Left cardiac atrium (tissue), 4 donors: ENCODE results near the gene TNRC6A. TPM values are rescaled to one million over a fixed set of nuclear protein-coding genes. Genes with fewer than 3 reads are reported as not detected.
"Not testable (repeated sequence)": the region's sequence is repeated elsewhere in the genome, so short reads cannot be mapped to it uniquely, and the experiment has no call there.

Experiments used
- ATAC-seq, 2 donors: fragments of 200-7000 bp; cut with Tn5 transposase; one replicate each; pipeline ENCODE4 v1.9.1; 2020; ENCODE audit warnings: mild to moderate bottlenecking in 2 of 2, moderate library complexity in 2 of 2
- DNase-seq: peaks from one replicate; pipeline ENCODE4 v3.0.0-alpha.2; 2020
- intact Hi-C, 2 donors: fragments of 100-400 bp; cut with DNase I; formaldehyde crosslinking; loops; one replicate each; pipeline versions ENCODE4 v1.14.1 to v1.15.1; 2022 to 2023
- total RNA-seq, 2 donors: library from RNA; stranded (reverse); fragmentation: NEBNext Ultra II Directional; extraction: Animal tissue kit (Norgen Biotek cat#: 25700); gene quantifications; one replicate each; pipeline ENCODE4 v1.2.1, GENCODE V29; 2021
- donor health status: DM: no; HTN: yes; CAD: no.
- donor health status: DM: no; HTN: yes; CAD: no; lungs with severe emphysema.
- donor health status: DM: yes; HTN: yes; CAD: no.
- donor health status: Dilated cardiomyopathy.

Gene TNRC6A
- total RNA-seq, 2 donors from 2014 or later, result 31.5 to 31.9 TPM

DNA sequence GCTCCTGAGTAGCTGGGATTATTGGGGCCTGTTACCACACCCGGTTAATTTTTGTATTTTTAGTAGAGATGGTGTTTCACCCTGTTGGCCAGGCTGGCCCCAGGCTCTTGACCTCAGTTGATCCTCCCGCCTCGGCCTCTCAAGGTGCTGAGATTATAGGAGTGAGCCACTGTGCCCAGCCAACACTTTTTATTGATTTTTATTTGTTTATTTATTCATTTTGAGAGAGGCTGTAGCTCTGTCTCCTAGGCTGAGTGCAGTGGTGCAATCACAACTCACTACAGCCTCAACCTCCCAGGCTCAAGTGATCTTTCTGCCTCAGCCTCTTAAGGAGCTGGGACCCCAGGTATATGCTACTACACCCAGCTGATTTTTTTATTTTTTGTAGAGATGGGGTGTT is 54.7 kb downstream of the TNRC6A start:
- DNase-seq (no peak), ATAC-seq (no peak)
- intact Hi-C loops, result no loop called here

DNA sequence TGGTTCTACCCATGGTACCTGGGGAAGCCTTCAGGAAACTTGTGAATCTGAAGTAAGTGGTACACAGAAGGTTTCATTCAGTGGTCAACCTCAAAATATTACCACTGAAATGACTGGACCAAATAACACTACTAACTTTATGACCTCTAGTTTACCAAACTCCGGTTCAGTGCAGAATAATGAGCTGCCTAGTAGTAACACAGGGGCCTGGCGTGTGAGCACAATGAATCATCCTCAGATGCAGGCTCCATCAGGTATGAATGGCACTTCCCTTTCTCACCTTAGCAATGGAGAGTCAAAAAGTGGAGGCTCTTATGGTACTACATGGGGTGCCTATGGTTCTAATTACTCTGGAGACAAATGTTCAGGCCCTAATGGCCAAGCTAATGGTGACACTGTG is 60.4 kb downstream of the TNRC6A start:
- DNase-seq (no peak), ATAC-seq (no peak)
- intact Hi-C loops, result no loop called here

DNA sequence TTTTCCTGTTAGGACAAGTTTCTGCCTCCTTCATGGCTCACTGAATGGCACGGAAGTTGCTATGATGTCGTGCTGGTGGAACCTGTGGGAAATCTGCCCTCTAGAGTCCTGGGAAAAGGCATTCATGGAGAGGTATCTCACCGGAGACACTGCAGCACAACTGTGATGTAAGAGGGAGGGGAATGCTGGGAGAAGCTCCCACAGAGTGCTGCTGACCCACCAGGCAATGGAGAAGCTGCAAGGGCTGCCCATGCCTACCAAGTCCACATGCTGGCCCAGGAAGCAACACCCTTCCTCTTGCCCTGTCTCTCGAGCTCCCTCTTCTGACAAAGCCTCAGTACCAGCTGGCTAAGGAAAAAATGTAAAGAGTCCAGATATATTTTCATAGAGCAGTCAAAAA is 71.1 kb downstream of the TNRC6A start:
- DNase-seq (no peak), ATAC-seq (peak in 1 of 2 donors; percentile 42)
- intact Hi-C loops, result loop anchor here (10.0 kb wide), 2 partner anchors 134 to 246 kb away; no protein-coding TSS in a partner anchor

- DNase-seq, result no peak
- no peak for ATAC-seq
- intact Hi-C loops, result loop anchor here (10.0 kb wide), 2 partner anchors 133 to 247 kb away; no protein-coding TSS in a partner anchor
Observed at GRCh38 chr16:24801761-24802302, 72.4 kb downstream of the TNRC6A start.

GRCh38 chr16:24805484-24805883 is 76.0 kb downstream of the TNRC6A start:
- intact Hi-C loops, result loop anchor here (10.0 kb wide), 2 partner anchors 129 to 251 kb away; no protein-coding TSS in a partner anchor
- ATAC-seq (no peak), DNase-seq (no peak)

- ATAC-seq, result no peak
- intact Hi-C loops, result loop anchor here (10.0 kb wide), 2 partner anchors 128 to 252 kb away; no protein-coding TSS in a partner anchor
- DNase-seq, result no peak
Observed at GRCh38 chr16:24807301-24807700, 77.8 kb downstream of the TNRC6A start.

GRCh38 chr16:24810951-24811843 is 81.7 kb downstream of the TNRC6A start:
- no peak for DNase-seq
- intact Hi-C loops, result no loop called here
- ATAC-seq, result peak in 1 of 2 donors; percentile 22

GRCh38 chr16:24812813-24813212 is 83.4 kb downstream of the TNRC6A start:
- DNase-seq, intact Hi-C loops, ATAC-seq: not testable (repeated sequence)

- intact Hi-C loops, result no loop called here
- no peak for ATAC-seq
- DNase-seq, result no peak
Observed at GRCh38 chr16:24815021-24815420, 85.6 kb downstream of the TNRC6A start.

DNA sequence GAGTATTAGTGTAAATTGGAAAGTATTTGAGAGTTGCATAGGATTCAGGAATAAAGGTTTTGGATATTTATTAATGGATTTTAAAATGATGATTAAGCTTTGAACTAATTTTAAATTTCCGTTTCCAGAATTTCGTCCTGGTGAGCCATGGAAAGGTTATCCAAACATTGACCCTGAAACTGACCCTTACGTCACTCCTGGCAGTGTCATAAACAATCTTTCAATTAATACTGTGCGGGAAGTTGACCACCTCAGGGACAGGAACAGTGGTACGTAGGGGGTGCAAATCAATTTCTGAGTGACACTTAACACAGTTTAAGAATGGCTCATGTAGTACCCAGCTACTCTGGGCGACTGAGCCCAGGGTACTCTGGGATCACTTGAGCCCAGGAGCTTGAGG is 87.2 kb downstream of the TNRC6A start:
- intact Hi-C loops, result no loop called here
- ATAC-seq, result no peak
- DNase-seq, result no peak

- DNase-seq (no peak), ATAC-seq (no peak)
- intact Hi-C loops, result loop anchor here in 1 of 2 donors (10.0 kb wide), 1 partner anchor 125 kb away; no protein-coding TSS in a partner anchor
Observed at GRCh38 chr16:24819462-24820040, 90.1 kb downstream of the TNRC6A start.

GRCh38 chr16:24820522-24820921 is 91.1 kb downstream of the TNRC6A start:
- intact Hi-C loops, result loop anchor here in 1 of 2 donors (10.0 kb wide), 1 partner anchor 124 kb away; no protein-coding TSS in a partner anchor
- DNase-seq, result no peak
- no peak for ATAC-seq

GRCh38 chr16:24821129-24821528 is 91.7 kb downstream of the TNRC6A start:
- DNase-seq, result no peak
- ATAC-seq, result peak in 1 of 2 donors; percentile 7
- intact Hi-C loops, result loop anchor here in 1 of 2 donors (10.0 kb wide), 1 partner anchor 124 kb away; no protein-coding TSS in a partner anchor

DNA sequence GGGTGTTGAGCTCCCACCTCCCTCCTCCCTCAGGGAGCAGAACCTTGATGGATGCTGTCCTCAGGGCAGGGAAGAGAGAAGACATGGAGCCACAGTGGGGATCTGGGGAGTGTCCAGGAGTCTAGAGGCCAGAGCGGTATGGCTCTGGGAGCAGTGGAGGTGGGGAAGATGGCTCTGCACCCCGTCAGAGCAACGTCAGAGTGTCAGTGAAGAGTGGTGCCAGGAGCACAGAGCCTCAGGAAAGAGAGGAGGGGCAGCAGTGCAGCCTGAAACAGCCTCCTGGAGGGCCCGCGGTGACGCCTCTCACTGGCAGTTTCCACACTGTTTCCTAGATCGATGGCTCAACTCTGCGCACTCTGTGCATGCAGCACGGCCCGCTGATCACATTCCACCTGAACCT is 93.1 kb downstream of the TNRC6A start:
- intact Hi-C loops, result loop anchor here in 1 of 2 donors (10.0 kb wide), 1 partner anchor 122 kb away; no protein-coding TSS in a partner anchor
- ATAC-seq, result no peak
- no peak for DNase-seq

GRCh38 chr16:24822974-24823373 is 93.5 kb downstream of the TNRC6A start:
- DNase-seq, result no peak
- ATAC-seq, result peak in 1 of 2 donors; percentile 6
- intact Hi-C loops, result loop anchor here in 1 of 2 donors (10.0 kb wide), 1 partner anchor 122 kb away; no protein-coding TSS in a partner anchor

GRCh38 chr16:24825696-24826095 is 96.2 kb downstream of the TNRC6A start:
- intact Hi-C loops, result loop anchor here in 1 of 2 donors (10.0 kb wide), 1 partner anchor 119 kb away; no protein-coding TSS in a partner anchor
- DNase-seq (no peak), ATAC-seq (no peak)

- ATAC-seq (no peak), DNase-seq (no peak)
- intact Hi-C loops, result loop anchor here in 1 of 2 donors (10.0 kb wide), 1 partner anchor 119 kb away; no protein-coding TSS in a partner anchor
Observed at GRCh38 chr16:24826096-24826690, 96.7 kb downstream of the TNRC6A start.

GRCh38 chr16:24826817-24827566 is 97.5 kb downstream of the TNRC6A start:
- ATAC-seq (no peak), DNase-seq (no peak)
- intact Hi-C loops, result loop anchor here in 1 of 2 donors (10.0 kb wide), 1 partner anchor 118 kb away; no protein-coding TSS in a partner anchor
